ENCODE data around the gene GNB4.

DNA sequence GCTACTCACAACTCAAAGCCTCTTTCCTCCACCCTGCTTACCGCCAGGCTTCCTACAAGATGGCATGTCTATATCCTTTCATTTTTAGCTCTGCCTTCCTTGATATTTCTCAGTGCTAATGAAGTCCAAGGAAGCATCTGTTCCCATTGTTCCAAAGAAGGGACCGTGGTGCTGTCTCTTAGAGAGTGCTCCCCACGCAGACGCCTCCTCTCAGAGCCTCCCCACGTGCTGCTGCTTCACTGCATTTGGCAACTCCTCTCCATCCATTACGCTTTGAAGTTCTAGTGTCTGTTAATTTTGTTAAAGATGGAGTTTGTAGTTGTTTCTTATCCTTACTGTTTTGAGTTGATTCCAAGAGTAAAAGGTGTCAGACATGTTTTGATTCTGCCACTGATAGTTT, 26.2 kb downstream of the GNB4 start:
- TF ChIP-seq, protein P1, sequence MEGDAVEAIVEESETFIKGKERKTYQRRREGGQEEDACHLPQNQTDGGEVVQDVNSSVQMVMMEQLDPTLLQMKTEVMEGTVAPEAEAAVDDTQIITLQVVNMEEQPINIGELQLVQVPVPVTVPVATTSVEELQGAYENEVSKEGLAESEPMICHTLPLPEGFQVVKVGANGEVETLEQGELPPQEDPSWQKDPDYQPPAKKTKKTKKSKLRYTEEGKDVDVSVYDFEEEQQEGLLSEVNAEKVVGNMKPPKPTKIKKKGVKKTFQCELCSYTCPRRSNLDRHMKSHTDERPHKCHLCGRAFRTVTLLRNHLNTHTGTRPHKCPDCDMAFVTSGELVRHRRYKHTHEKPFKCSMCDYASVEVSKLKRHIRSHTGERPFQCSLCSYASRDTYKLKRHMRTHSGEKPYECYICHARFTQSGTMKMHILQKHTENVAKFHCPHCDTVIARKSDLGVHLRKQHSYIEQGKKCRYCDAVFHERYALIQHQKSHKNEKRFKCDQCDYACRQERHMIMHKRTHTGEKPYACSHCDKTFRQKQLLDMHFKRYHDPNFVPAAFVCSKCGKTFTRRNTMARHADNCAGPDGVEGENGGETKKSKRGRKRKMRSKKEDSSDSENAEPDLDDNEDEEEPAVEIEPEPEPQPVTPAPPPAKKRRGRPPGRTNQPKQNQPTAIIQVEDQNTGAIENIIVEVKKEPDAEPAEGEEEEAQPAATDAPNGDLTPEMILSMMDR (IDR thresholded peaks at IDR 0.05), result no peak
- TF ChIP-seq EP300 (IDR thresholded peaks at IDR 0.05), result no peak
- TF ChIP-seq POLR2A (IDR thresholded peaks at IDR 0.05), result no peak
